ENCODE data around the gene MAPKAPK5.

MAPKAPK5 gene

DNA sequence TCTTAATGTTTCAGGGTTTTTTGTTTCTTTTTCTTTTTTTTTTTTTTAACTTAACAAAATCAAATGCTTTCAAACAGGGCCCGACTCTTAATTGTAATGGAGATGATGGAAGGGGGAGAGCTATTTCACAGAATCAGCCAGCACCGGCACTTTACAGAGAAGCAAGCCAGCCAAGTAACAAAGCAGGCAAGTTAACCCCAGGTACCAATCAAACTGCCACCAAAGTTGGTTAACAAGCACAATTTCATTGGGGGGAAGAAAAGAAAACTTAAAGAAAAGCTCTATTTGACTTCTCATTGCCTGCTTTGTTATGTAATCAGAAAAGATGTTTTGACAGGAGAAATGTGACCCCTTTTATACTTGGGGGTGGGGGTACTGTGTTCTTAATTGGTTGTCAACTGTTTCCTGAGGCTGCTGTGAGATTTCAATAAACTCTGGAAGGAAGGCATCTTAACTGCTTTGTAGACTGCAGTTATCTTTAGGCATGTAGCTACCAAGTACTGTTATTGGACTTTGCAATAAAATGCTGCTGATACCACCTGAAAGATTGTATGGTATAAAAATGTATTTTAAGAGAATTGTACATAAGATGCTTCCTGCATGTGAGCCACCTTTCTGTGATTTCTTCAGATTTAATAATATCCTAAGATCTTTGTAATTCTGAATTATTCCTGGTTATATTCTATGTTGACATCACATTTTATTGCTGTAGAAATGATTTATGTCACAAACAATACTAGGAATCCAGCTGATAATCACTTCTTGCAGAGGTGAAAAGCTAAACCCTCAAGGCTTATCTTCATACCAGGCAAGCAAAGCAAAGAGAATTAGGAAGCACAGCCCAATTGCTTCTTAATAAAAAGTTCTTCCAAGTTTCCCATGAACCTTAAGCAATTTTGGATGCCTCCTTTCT lies 26.9 kb downstream of the MAPKAPK5 start:
- no peak overlapping the region for H3K4me3 ChIP-seq (ENCODE audit: low read depth, low read length)
- DNase-seq (ENCODE audit: low read depth) = no peak
- TF ChIP-seq, protein P1, sequence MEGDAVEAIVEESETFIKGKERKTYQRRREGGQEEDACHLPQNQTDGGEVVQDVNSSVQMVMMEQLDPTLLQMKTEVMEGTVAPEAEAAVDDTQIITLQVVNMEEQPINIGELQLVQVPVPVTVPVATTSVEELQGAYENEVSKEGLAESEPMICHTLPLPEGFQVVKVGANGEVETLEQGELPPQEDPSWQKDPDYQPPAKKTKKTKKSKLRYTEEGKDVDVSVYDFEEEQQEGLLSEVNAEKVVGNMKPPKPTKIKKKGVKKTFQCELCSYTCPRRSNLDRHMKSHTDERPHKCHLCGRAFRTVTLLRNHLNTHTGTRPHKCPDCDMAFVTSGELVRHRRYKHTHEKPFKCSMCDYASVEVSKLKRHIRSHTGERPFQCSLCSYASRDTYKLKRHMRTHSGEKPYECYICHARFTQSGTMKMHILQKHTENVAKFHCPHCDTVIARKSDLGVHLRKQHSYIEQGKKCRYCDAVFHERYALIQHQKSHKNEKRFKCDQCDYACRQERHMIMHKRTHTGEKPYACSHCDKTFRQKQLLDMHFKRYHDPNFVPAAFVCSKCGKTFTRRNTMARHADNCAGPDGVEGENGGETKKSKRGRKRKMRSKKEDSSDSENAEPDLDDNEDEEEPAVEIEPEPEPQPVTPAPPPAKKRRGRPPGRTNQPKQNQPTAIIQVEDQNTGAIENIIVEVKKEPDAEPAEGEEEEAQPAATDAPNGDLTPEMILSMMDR (IDR thresholded peaks at IDR 0.05; ENCODE audit: low read depth, low read length, missing control alignments) = no peak

DNA sequence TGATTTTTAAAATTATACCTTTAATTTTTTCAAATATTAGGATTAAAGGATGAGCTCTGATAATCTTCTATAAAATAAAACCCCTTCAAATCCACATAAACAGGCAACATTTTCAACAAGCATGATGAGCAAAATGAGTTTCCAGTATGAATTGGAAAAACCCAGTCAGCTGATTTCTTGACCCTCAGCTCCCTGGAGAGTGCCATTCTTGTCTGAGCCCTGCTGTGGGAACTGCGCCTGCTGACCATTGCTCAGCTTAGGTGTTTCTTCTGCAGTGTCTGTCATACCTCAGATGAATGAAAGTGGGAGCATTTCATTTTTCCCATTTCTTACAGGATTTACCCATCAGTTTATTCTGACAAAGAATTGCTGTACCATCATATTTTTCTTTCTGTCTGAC lies 27.6 kb downstream of the MAPKAPK5 start:
- H3K4me3 ChIP-seq (ENCODE audit: low read depth, low read length) = no peak overlapping the region
- no peak for DNase-seq (ENCODE audit: low read depth)
- TF ChIP-seq, protein P1 (IDR thresholded peaks at IDR 0.05; ENCODE audit: low read depth, low read length, missing control alignments) = no peak

DNA sequence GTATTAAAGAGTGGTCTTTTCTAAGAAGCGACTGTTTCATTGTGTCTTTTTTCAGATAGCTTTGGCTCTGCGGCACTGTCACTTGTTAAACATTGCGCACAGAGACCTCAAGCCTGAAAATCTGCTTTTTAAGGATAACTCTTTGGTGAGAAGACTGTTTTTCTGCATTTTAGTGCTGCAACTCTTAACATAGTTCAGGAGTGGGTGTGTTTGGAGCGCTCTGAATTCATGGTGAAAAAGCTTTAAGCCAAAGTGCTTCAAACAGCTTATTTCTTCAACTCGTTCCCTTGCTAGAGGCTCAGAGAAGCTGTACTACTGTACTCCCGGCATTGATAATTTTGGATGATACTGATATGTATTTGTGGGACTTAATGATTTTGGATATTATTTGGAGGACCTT lies 28.2 kb downstream of the MAPKAPK5 start:
- TF ChIP-seq, protein P1 (IDR thresholded peaks at IDR 0.05; ENCODE audit: low read depth, low read length, missing control alignments) = no peak
- H3K4me3 ChIP-seq (ENCODE audit: low read depth, low read length) = no peak overlapping the region
- DNase-seq (ENCODE audit: low read depth) = no peak

DNA sequence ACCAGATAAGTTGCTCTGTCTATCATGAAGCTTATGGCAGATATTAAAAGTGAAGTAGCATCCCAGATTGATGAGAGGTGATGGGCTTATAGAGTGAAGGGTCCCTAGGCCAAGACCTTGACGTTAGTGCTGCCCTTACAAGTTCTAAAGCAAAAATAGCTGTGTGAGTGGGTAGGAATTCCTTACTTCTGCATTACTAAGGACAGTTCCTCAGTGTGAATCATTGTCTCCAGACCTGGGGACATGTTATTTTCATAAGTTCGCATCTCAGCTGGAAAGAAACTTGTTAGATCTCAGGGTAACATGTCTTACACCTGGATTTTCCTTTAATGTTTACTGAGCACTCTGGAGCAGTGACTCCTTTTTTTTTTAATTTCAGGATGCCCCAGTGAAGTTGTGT lies 28.7 kb downstream of the MAPKAPK5 start:
- TF ChIP-seq, protein P1 (IDR thresholded peaks at IDR 0.05; ENCODE audit: low read depth, low read length, missing control alignments) = no peak
- DNase-seq (ENCODE audit: low read depth) = no peak
- no peak overlapping the region for H3K4me3 ChIP-seq (ENCODE audit: low read depth, low read length)

DNA sequence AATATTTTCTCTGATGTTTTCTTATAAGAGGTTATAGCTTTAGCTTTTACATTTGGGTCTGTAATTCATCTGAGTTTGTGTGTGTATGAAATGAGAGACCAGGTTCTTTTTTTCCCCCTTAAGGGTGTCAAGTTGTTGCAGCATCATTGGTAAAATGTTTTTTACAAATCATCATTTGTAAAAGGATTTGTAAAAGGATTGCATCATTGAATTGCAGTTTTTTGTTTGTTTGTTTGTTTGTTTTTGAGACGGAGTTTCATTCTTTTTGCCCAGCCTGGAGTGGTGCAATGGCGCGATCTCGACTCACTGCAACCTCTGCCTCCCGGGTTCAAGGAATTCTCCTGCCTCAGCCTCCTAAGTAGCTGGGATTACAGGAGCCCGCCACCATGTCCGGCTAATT lies 31.1 kb downstream of the MAPKAPK5 start:
- DNase-seq (ENCODE audit: low read depth) = no peak
- H3K4me3 ChIP-seq (ENCODE audit: low read depth, low read length) = no peak overlapping the region
- TF ChIP-seq, protein P1 (IDR thresholded peaks at IDR 0.05; ENCODE audit: low read depth, low read length, missing control alignments) = no peak

DNA sequence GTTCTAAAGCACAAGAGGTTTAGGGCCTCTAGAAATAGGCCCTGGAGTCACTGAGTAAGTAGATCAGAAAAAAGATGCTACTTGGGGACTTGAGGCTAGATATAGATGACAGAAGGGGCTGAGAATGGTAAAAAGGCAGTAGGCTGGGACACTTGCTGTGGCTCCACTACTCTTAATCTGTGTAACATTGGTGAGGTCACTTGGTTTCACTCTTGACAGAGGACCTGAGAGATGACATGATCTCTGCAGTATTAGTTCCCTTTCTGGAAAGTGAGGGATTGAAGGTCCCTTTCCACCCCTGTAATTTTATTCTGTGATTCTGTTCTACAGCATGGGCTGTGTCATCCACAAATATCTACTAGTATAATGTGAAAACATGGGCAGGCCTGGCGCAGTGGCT lies 39.7 kb downstream of the MAPKAPK5 start:
- TF ChIP-seq, protein P1 (IDR thresholded peaks at IDR 0.05; ENCODE audit: low read depth, low read length, missing control alignments) = no peak
- DNase-seq (ENCODE audit: low read depth) = no peak
- H3K4me3 ChIP-seq (ENCODE audit: low read depth, low read length) = no peak overlapping the region
